Peyer's patch (tissue), 4 donors: ENCODE measurements around the gene MGAT3. TPM values are rescaled to one million over a fixed set of nuclear protein-coding genes. Genes with fewer than 3 reads are reported as not detected.

ENCODE experiments used
- DNase-seq, 3 donors: peaks; one replicate each; pipeline ENCODE4 v3.0.0-alpha.2; 2017 to 2019
- H3K27ac ChIP-seq, 4 donors: fragments of 200-600 bp; sonication (generic); one replicate each; pipeline ENCODE4 v1.5.1; 2016 to 2019
- H3K27me3 ChIP-seq, 2 donors: fragments of 200-600 bp; sonication (generic); one replicate each; pipeline ENCODE4 v1.5.1; 2019
- H3K36me3 ChIP-seq, 3 donors: fragments of 200-600 bp; sonication (generic); one replicate each; pipeline ENCODE4 v1.5.1; 2016 to 2019
- H3K4me1 ChIP-seq, 4 donors: fragments of 200-600 bp; sonication (generic); one replicate each; pipeline ENCODE4 v1.5.1; 2016 to 2019
- H3K4me3 ChIP-seq, 4 donors: fragments of 200-600 bp; sonication (generic); 1 replicate in 3 of 4; 2 replicates in 1 of 4; pipeline ENCODE4 v1.5.1; 2016 to 2019; ENCODE audit warnings: mild to moderate bottlenecking in 1 of 4
- H3K9me3 ChIP-seq, 4 donors: fragments of 200-600 bp; sonication (generic); one replicate each; pipeline ENCODE4 v1.5.1; 2016 to 2019; ENCODE audit warnings: mild to moderate bottlenecking in 1 of 4
- POLR2A ChIP-seq, 2 donors: fragments of 450-650 bp; IDR thresholded peaks; one replicate each; pipeline ENCODE4 v1.5.1; 2017; ENCODE audit warnings: antibody characterized with exemption in 2 of 2, mild to moderate bottlenecking in 2 of 2, moderate library complexity in 2 of 2
- total RNA-seq, 4 donors: library from RNA; depleted of rRNA; stranded (reverse); fragments of >200 nt; gene quantifications; one replicate each; pipeline ENCODE4 v1.1.0, GENCODE V29; 2016
- TF ChIP-seq, protein P1 (sequence below), 6 experiments: fragments of 450-650 bp in 4 of 6; fragments of 200-600 bp in 2 of 6; sonication (generic) in 1 of 6; IDR thresholded peaks; one replicate each; pipeline ENCODE4 v1.5.1; 2017 to 2019; ENCODE audit warnings: antibody characterized with exemption in 6 of 6, mild to moderate bottlenecking in 3 of 6, moderate library complexity in 1 of 6

MGAT3 gene
- total RNA-seq, 4 donors from 2014 or later: 5.0 to 53.7 (median 49.6) TPM

- TF ChIP-seq, protein P1, sequence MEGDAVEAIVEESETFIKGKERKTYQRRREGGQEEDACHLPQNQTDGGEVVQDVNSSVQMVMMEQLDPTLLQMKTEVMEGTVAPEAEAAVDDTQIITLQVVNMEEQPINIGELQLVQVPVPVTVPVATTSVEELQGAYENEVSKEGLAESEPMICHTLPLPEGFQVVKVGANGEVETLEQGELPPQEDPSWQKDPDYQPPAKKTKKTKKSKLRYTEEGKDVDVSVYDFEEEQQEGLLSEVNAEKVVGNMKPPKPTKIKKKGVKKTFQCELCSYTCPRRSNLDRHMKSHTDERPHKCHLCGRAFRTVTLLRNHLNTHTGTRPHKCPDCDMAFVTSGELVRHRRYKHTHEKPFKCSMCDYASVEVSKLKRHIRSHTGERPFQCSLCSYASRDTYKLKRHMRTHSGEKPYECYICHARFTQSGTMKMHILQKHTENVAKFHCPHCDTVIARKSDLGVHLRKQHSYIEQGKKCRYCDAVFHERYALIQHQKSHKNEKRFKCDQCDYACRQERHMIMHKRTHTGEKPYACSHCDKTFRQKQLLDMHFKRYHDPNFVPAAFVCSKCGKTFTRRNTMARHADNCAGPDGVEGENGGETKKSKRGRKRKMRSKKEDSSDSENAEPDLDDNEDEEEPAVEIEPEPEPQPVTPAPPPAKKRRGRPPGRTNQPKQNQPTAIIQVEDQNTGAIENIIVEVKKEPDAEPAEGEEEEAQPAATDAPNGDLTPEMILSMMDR (IDR thresholded peaks at IDR 0.05): no peak
- no peak for TF ChIP-seq POLR2A (IDR thresholded peaks at IDR 0.05)
- no peaks in the 10 kb centered on the region for H3K27me3 ChIP-seq
- no peak overlapping the region for H3K27ac ChIP-seq
- H3K9me3 ChIP-seq: no peaks in the 10 kb centered on the region
- peaks cover 0 to under 1% (median 0%) of the 10 kb centered on the region in 4 donors for H3K4me1 ChIP-seq
- H3K4me3 ChIP-seq: no peak overlapping the region
- H3K36me3 ChIP-seq: peaks cover 0 to 16% (median 0%) of the 10 kb centered on the region in 3 donors
- no peak for DNase-seq
These were observed 23.7 kb downstream of the MGAT3 start for GRCh38 chr22:39480557-39480956.

DNA sequence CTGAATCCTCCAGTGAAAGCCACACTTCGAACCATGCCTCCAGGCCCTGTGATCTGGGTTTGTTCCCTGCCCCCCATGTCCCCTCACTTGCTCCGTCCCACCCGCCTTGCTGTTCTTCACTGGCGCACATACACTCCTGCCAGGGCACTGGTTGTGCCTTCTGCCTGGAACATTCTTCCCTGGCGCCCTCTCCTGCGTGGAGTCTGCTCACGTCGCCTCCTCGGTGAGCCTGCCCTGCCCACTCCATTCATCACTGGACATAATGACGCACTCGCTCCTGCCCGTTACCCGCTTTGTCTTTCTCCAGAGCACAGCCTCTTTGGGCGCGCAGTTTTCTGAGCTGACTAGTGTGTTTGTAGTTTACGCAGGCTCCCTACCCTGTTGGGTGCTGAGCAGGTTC is 24.2 kb downstream of the MGAT3 start:
- no peak for DNase-seq
- no peaks in the 10 kb centered on the region for H3K27me3 ChIP-seq
- H3K36me3 ChIP-seq: peaks cover 0 to 16% (median 0%) of the 10 kb centered on the region in 3 donors
- TF ChIP-seq, protein P1 (IDR thresholded peaks at IDR 0.05): no peak
- H3K4me1 ChIP-seq: no peaks in the 10 kb centered on the region
- no peak overlapping the region for H3K4me3 ChIP-seq
- H3K27ac ChIP-seq: no peak overlapping the region
- no peaks in the 10 kb centered on the region for H3K9me3 ChIP-seq

DNA sequence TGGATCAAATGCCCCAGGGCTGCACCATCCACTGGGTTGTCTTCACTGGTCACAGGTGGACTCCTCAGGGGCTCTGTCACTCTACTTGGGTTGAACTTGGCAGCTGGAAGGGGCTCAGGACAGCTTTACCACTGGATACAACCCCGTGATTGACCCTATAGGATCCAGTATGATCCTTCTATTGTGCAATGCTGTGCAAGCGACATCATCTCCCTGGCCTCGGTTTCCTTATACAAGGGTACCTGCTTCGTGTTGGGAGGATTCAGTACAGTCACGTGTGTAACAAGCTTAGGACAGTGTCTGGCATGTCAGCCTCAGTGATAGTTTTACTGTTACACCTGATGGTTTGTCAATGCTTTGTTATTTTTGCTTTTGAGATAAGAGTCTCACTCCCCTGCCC is 24.8 kb downstream of the MGAT3 start:
- Histone ChIP-seq H3K4me3 (no peak overlapping the region), H3K27ac (no peak overlapping the region), H3K27me3 (no peaks in the 10 kb centered on the region), H3K4me1 (no peaks in the 10 kb centered on the region), H3K9me3 (no peaks in the 10 kb centered on the region), H3K36me3 (peaks cover 0 to 16% (median 0%) of the 10 kb centered on the region in 3 donors)
- TF ChIP-seq POLR2A (IDR thresholded peaks at IDR 0.05): no peak
- TF ChIP-seq, protein P1 (IDR thresholded peaks at IDR 0.05): no peak
- DNase-seq: no peak

DNA sequence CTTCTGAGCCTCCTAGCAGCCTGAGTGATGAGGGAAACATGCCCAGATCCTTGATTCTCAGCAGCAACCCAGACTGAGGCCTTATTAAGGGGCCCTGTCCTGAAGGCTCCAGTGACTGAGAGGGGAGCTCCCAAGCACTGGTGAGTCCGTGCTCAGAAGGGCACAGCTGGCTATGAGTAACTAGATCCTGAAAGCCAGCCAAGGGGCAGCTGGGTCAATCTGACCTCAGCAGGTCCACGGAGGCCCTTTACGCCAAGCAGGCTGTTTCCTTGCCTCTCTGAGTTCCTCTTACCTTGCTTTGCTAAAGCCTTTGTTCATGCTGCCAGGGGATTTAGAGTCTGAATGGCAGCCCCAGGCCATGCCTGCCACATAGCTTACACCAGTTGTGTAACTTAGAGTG is 26.0 kb downstream of the MGAT3 start:
- no peak for DNase-seq
- TF ChIP-seq, protein P1 (IDR thresholded peaks at IDR 0.05): no peak
- TF ChIP-seq POLR2A (IDR thresholded peaks at IDR 0.05): no peak
- Histone ChIP-seq H3K9me3 (no peaks in the 10 kb centered on the region), H3K27me3 (no peaks in the 10 kb centered on the region), H3K36me3 (peaks cover 0 to 18% (median 0%) of the 10 kb centered on the region in 3 donors), H3K27ac (no peak overlapping the region), H3K4me1 (no peaks in the 10 kb centered on the region), H3K4me3 (no peak overlapping the region)

DNA sequence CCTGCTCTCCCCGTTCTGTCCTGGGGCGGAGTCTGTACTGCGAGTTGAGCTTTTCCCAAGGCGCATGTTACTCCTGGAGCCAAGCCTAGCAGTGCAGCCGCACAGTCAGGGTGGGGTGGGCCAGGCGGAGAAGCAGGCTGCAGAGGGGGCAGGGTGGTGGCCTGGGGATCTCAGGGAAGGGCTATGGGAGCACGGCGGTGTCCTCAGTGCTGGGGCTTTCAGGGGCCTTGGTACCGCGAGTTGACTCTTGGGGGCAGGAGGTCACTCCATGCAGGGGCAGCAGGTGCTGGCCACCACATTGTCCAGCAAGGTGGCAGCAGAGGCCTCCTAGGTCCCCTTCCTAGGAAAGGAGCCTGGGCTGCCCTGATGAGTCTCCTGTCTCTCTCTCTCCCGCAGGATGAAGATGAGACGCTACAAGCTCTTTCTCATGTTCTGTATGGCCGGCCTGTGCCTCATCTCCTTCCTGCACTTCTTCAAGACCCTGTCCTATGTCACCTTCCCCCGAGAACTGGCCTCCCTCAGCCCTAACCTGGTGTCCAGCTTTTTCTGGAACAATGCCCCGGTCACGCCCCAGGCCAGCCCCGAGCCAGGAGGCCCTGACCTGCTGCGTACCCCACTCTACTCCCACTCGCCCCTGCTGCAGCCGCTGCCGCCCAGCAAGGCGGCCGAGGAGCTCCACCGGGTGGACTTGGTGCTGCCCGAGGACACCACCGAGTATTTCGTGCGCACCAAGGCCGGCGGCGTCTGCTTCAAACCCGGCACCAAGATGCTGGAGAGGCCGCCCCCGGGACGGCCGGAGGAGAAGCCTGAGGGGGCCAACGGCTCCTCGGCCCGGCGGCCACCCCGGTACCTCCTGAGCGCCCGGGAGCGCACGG is 30.4 kb downstream of the MGAT3 start:
- H3K4me1 ChIP-seq: peaks cover 0 to 18% (median 2%) of the 10 kb centered on the region in 4 donors
- no peaks in the 10 kb centered on the region for H3K9me3 ChIP-seq
- no peak overlapping the region for H3K27ac ChIP-seq
- H3K27me3 ChIP-seq: no peaks in the 10 kb centered on the region
- TF ChIP-seq, protein P1 (IDR thresholded peaks at IDR 0.05): no peak
- no peak for TF ChIP-seq POLR2A (IDR thresholded peaks at IDR 0.05)
- no peak overlapping the region for H3K4me3 ChIP-seq
- no peak for DNase-seq
- peaks cover 0 to 18% (median 0%) of the 10 kb centered on the region in 3 donors for H3K36me3 ChIP-seq
